HEK293 (cell line): ENCODE data around the gene VPS54.

ENCODE experiments used
- CTCF ChIA-PET: fragments of 350-600 bp; formaldehyde crosslinking; extraction: SDS; loops from one replicate; lab custom pipeline; 2021; ENCODE audit warnings: antibody characterized with exemption; lab: Yijun Ruan, JAX
- POLR2A ChIA-PET: fragments of 300-600 bp; formaldehyde crosslinking; extraction: SDS; loops from one replicate; lab custom pipeline; 2020; ENCODE audit warnings: antibody characterized with exemption, inconsistent platforms; lab: Yijun Ruan, JAX
- H3K27ac ChIP-seq: fragments of 200-500 bp; sonication (Bioruptor generic); 2 replicates; pipeline ENCODE4 v1.5.1; 2014; ENCODE audit warnings: low read depth, low read length, control low read depth, inconsistent platforms; ENCODE audit errors: extremely low read depth
- H3K36me3 ChIP-seq, 2 experiments: fragments of 200-500 bp in 1 of 2; sonication (Bioruptor generic) in 1 of 2; 1 replicate in 1 of 2; 2 replicates in 1 of 2; pipeline ENCODE4 v1.5.1; 2014 to 2017; ENCODE audit warnings: inconsistent platforms in 2 of 2, low read length in 2 of 2; ENCODE audit not compliant: control insufficient read depth in 2 of 2, insufficient read depth in 1 of 2
- H3K4me1 ChIP-seq: fragments of 200-500 bp; sonication (Bioruptor generic); 2 replicates; pipeline ENCODE4 v1.5.1; 2014; ENCODE audit warnings: mild to moderate bottlenecking, low read length, inconsistent platforms; ENCODE audit not compliant: control insufficient read depth, insufficient read depth
- H3K4me3 ChIP-seq: 2 replicates; pipeline ENCODE4 v1.5.1; 2011; ENCODE audit warnings: low read depth, mild to moderate bottlenecking, control low read depth, low read length, moderate library complexity
- H3K9me3 ChIP-seq: fragments of 200-500 bp; sonication (Bioruptor generic); 2 replicates; pipeline ENCODE4 v1.5.1; 2014; ENCODE audit warnings: low read depth, low read length, inconsistent platforms; ENCODE audit not compliant: control insufficient read depth, insufficient read depth
- BCL6B ChIP-seq: fragments of 450-650 bp; formaldehyde crosslinking; IDR thresholded peaks from 2 replicates; pipeline ENCODE4 v1.5.1; 2017; ENCODE audit warnings: missing biosample characterization, missing genetic modification characterization
- CTCF ChIP-seq: fragments of 450-650 bp; formaldehyde crosslinking; IDR thresholded peaks from 2 replicates; pipeline ENCODE4 v1.5.1; 2016; ENCODE audit warnings: missing biosample characterization, missing genetic modification characterization
- HIC1 ChIP-seq: fragments of 450-650 bp; formaldehyde crosslinking; IDR thresholded peaks from 2 replicates; pipeline ENCODE4 v1.5.1; 2016; ENCODE audit warnings: missing biosample characterization, missing genetic modification characterization
- PRDM4 ChIP-seq: fragments of 450-650 bp; formaldehyde crosslinking; IDR thresholded peaks from 2 replicates; pipeline ENCODE4 v1.5.1; 2017; ENCODE audit warnings: missing biosample characterization, missing genetic modification characterization
- SCRT2 ChIP-seq: fragments of 450-650 bp; formaldehyde crosslinking; IDR thresholded peaks from 2 replicates; pipeline ENCODE4 v1.5.1; 2016; ENCODE audit warnings: missing biosample characterization, missing genetic modification characterization
- ZBTB10 ChIP-seq: fragments of 450-650 bp; formaldehyde crosslinking; IDR thresholded peaks from 2 replicates; pipeline ENCODE4 v1.5.1; 2016; ENCODE audit warnings: missing biosample characterization, missing genetic modification characterization
- ZBTB11 ChIP-seq: fragments of 450-650 bp; formaldehyde crosslinking; conservative IDR thresholded peaks from 2 replicates; pipeline ENCODE4 v1.5.1; 2016; ENCODE audit warnings: low read depth, missing biosample characterization, missing genetic modification characterization
- ZNF112 ChIP-seq: fragments of 450-650 bp; formaldehyde crosslinking; IDR thresholded peaks from 2 replicates; pipeline ENCODE4 v1.5.0; 2017; ENCODE audit warnings: missing biosample characterization, missing genetic modification characterization
- ZNF174 ChIP-seq: fragments of 450-650 bp; formaldehyde crosslinking; IDR thresholded peaks from 2 replicates; pipeline ENCODE4 v1.5.0; 2017; ENCODE audit warnings: missing biosample characterization, mild to moderate bottlenecking, missing genetic modification characterization
- ZNF248 ChIP-seq: fragments of 450-650 bp; formaldehyde crosslinking; IDR thresholded peaks from 2 replicates; pipeline ENCODE4 v1.5.1; 2017; ENCODE audit warnings: missing biosample characterization, missing genetic modification characterization
- ZNF341 ChIP-seq: fragments of 450-650 bp; formaldehyde crosslinking; IDR thresholded peaks from 2 replicates; pipeline ENCODE4; 2016; ENCODE audit warnings: low read depth, missing biosample characterization, missing genetic modification characterization
- ZNF426 ChIP-seq: fragments of 450-650 bp; formaldehyde crosslinking; IDR thresholded peaks from 2 replicates; pipeline ENCODE4 v1.5.1; 2017; ENCODE audit warnings: missing biosample characterization, missing genetic modification characterization, mild to moderate bottlenecking, inconsistent platforms, moderate library complexity

Gene VPS54

GRCh38 chr2:63855418-63856302, 163.6 kb downstream of the VPS54 start (continued):
- TF ChIP-seq ZBTB10 (tag by site-specific recombination) = no peak

GRCh38 chr2:63853527-63854310, 165.5 kb downstream of the VPS54 start:
- CTCF ChIA-PET = interaction anchor here (0.7 to 1.8 kb wide), 4 partner anchors 10 to 166 kb away, joined by 3 to 12 read pairs (median 3); no protein-coding TSS in a partner anchor

More at GRCh38 chr2:63853527-63854310, 165.5 kb downstream of the VPS54 start:
- TF ChIP-seq SCRT2 (tag by site-specific recombination) (no peak), ZNF248 (tag by site-specific recombination) (no peak), ZNF426 (tag by site-specific recombination) (no peak), HIC1 (tag by site-specific recombination) (no peak), PRDM4 (tag by site-specific recombination) (no peak), ZNF174 (tag by site-specific recombination) (no peak), CTCF (tag by site-specific recombination) (no peak), ZNF341 (tag by site-specific recombination) (no peak), ZBTB11 (tag by site-specific recombination) (no peak), ZNF112 (tag by site-specific recombination) (no peak), BCL6B (tag by site-specific recombination) (no peak)
- TF ChIP-seq, all 188 proteins: peak for 0
- Histone ChIP-seq H3K4me3 (no peak overlapping the region), H3K36me3 (peaks cover 10 to 18% of the 10 kb centered on the region in 2 experiments), H3K9me3 (no peaks in the 10 kb centered on the region), H3K27ac (no peak overlapping the region), H3K4me1 (peaks cover 12% of the 10 kb centered on the region)
- POLR2A ChIA-PET = interaction anchor here (1.6 kb wide), 2 partner anchors 12 to 13 kb away, joined by 5 to 11 read pairs; partner anchors contain the start of gene UGP2
